SKM-1 treated with dmso at 0.1 percent for 144 hours (cell line): ENCODE measurements around the gene SHE.

Source experiments
- DNase-seq: peaks from one replicate; lab custom pipeline; 2025; ENCODE audit not compliant: unreplicated experiment; lab: John Stamatoyannopoulos, UW

The SHE gene

GRCh38 chr1:154481053-154481452, 21.2 kb downstream of the SHE start:
- DNase-seq = no peak

GRCh38 chr1:154479764-154480421, 22.3 kb downstream of the SHE start:
- DNase-seq = peak; percentile 83

DNA sequence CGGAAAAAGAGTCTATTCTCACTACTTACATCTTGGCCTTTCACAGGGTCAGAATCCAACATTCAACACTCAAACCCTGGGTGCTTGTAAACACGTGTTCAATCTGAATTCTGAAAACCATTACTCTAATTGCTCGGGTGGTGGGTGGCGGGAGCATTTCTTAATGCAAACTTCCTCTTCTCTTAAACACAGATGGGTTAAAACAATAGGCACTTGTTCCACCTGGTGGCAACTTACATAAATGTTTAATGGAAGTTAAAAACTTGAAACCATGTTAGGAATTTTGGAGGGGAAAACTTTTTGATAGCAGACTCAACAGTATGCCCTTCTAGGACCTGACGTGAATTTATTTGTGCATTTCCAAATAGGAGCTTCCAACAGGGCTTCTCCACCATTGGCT, 23.6 kb downstream of the SHE start:
- DNase-seq = peak; percentile 93

GRCh38 chr1:154478013-154478412, 24.2 kb downstream of the SHE start:
- no peak for DNase-seq

DNA sequence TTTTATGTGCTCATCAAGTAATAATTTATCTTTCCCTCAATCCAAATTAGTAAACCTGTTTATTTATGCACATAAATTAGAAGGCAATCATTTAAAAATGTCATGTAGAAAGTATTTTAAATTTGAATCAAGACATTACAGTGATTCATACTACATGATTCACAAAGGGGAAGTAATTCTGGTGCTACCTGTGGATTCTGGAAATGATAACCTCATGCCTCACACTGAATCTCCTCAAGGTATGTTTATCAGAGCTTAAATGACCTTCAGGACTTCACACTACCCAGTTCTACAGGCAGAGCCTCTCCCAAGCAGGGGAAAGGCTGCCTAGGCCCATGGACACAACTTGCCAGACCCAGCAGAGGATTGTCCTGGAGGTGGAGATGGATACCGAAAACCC, 25.4 kb downstream of the SHE start:
- no peak for DNase-seq

DNA sequence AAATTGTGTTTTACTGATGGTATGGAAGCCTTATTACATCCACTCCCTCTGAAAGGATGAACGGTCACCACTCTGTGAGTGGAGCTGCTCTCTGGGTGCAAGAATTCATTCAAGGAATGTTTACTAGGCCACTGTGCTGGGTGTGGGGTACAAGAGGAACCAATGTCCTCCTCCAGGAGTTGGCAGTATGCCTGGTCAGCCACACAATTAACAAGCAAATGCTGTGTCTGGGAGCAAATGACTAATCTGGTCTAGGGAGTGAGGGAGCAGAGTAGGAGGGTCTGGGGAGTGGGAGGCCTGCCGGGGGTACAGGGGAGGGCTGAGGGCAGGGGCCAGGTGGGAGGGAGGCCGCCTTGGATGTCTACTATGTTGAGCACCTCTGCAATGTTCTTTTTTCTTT, 27.4 kb downstream of the SHE start:
- DNase-seq = peak; percentile 56

DNA sequence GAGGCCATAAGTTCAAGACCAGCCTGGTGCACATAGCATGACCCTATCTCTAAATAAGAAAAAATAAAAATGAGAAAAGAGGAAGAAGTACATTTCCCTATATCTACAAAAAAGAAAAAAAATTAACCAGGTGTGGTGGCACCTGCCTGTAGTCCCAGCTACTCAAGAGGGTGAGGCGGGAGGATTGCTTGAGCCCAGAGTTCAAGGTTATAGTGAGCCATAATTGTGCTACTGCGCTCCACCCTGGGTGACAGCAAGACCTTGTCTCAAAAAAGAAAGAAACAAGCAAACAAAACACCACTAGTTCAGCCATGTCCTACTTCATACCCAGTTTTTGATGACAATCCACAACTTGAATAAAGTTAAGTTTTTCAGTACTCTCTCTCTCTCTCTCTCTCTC, 30.9 kb downstream of the SHE start:
- no peak for DNase-seq

- no peak for DNase-seq
Observed at GRCh38 chr1:154469844-154470560, 32.2 kb downstream of the SHE start.

- DNase-seq = no peak
Observed at GRCh38 chr1:154468535-154469250, 33.5 kb downstream of the SHE start.

GRCh38 chr1:154467434-154468102, 34.6 kb downstream of the SHE start:
- DNase-seq = no peak

GRCh38 chr1:154466921-154467417, 35.2 kb downstream of the SHE start:
- DNase-seq = no peak

- DNase-seq = no peak
Observed at GRCh38 chr1:154466206-154466605, 36.0 kb downstream of the SHE start.

- no peak for DNase-seq
Observed at GRCh38 chr1:154465621-154466195, 36.5 kb downstream of the SHE start.

DNA sequence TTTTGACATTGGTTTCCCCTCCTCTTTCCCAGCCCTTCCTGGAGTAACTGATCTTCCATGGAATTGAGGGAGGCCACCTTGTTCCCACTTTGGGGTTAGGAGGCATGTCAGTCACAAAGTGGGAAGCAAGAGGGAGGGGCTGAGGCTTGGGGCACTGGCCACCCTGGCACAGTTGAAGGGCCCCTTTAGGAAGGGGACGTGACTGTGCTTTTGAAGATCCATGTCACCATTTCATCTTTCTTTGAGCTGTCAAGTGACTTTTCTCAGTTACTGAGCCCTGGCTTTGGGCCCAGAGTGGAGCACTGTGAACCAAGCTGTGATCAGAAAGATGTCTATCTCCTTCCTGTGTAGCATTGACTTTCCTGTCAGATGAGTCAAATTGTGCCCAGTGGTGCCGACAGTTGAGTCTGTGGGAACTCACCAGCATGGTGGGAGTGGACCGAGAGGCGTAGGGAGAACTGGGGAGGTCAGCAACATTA, 38.7 kb downstream of the SHE start:
- no peak for DNase-seq

DNA sequence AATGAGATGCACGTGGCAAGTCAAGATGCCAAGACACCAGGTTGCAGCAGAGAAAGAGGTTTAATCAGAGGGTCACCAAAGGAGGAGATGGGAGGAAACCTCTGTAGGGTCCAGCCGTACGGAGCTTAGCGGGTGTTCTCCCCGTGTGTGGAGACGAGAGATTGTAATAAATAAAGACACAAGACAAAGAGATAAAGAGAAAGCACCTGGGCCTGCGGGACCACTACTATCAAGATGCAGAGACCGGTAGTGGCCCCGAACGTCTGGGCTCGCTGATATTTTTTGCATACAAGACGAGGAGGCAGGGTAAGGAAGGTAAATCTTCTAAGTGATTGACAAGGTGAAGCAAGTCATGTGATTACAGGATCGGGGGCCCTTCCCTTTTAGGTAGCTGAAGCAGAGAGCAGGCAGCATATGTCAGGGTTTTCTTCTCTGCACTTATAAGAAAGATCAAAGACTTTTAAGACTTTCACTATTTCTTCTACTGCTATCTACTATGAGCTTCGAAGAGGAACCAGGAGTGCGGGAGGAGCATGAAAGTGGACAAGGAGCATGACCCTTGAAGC, 41.4 kb downstream of the SHE start:
- no peak for DNase-seq

DNA sequence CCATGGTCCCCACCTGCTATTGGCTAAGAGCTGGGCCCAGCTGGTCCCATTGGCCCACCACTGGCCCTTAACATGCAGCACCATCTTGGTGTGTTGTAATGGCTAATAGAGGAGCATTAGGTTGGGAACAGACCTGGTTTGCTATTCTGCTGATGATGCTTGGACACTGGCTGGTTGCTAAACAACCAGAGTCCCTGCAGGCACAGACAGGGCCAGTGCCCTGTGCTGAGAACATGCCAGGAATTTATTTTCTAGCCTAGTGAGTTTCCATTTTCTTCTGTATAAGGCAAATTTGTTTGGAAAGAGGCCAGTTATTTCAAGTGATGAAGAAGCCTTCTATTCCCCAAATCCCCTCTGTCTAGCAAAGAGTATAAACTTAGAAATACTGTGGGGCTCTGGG, 43.1 kb downstream of the SHE start:
- DNase-seq = no peak

DNA sequence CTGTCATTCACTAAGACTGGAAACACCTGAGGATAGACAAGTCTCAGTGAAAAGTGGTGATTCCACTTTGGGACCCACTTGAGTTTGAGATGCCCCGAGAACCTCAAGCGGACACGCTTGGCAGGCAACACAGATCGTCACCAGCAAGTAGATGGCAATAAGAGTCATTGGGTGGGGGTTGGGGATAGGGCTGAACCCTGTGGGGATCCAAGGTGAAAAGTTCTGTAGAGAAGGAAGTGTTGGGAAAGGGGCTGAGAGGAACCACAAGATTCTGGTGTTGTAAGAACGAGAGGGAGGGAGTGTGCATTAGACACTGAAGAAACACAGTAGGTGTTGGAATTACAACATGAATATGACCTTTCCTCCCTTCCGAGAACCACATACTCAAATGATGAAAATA, 45.6 kb downstream of the SHE start:
- DNase-seq = peak; percentile 100

GRCh38 chr1:154454386-154455120, 47.7 kb downstream of the SHE start:
- peak; percentile 54 for DNase-seq

DNA sequence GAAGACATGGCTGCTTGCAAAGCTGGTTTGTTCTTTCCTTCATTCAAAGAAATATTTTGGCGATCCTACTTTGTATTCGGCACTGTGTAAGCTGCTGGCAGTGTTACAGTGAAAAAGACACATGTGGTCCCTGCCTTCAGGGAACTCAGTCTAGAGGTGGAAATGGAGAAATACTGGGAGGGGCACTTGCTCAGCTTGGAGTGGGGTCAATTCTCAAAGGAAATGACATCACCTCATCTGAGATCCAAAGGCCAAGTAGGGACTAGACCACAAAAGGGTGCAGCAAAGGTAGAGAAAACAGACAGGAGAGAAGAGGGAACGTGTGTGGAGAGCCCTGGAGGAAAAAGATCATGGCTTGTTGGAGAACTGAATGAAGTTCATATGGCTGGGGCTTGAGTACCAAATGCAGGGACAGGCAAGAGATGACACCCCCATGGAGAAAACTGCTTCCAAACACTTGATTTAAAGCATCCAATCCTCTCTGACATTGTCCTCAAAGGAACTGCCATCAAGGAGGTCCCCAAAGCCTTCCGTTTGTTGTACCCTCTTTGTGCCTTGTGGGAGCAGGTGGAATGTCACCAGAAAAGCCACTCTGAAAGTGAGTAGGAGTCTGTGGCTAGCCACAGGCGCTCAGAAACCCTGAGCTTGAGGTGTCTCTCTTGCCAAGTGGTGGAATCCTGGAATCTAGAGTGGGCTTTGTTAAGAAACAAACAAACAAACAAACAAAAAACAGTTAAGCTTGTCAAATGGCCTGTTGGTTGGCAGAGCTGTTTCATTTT, 48.4 kb downstream of the SHE start:
- peak; percentile 81 for DNase-seq
